K562 (cell line): ENCODE results near the gene AIF1. TPM values are rescaled to one million over a fixed set of nuclear protein-coding genes. Genes with fewer than 3 reads are reported as not detected.

Source experiments
- BRD4 ChIP-seq: fragments of 200-600 bp; sonication (generic); IDR thresholded peaks from 2 replicates; pipeline ENCODE4 v1.6.1; 2017; ENCODE audit warnings: inconsistent platforms
- DACH1 ChIP-seq: fragments of 450-650 bp; IDR thresholded peaks from 2 replicates; pipeline ENCODE4 v1.6.1; 2018; ENCODE audit not compliant: partially characterized antibody
- GATAD2B ChIP-seq: fragments of 450-650 bp; IDR thresholded peaks from 2 replicates; pipeline ENCODE4 v1.6.1; 2017; ENCODE audit warnings: mild to moderate bottlenecking, borderline replicate concordance
- HDAC2 ChIP-seq: fragments of 450-650 bp; IDR thresholded peaks from 2 replicates; pipeline ENCODE4 v1.6.1; 2016; ENCODE audit warnings: mild to moderate bottlenecking
- KLF6 ChIP-seq: fragments of 250-450 bp; sonication (Bioruptor Pico); IDR thresholded peaks from 2 replicates; pipeline ENCODE4 v1.4.0; 2020; ENCODE audit warnings: mild to moderate bottlenecking, moderate library complexity, borderline replicate concordance
- PTRF ChIP-seq: fragments of 450-650 bp; IDR thresholded peaks from 2 replicates; pipeline ENCODE4 v1.6.1; 2016; ENCODE audit warnings: mild to moderate bottlenecking, missing genetic modification characterization, missing compliant biosample characterization
- SPI1 ChIP-seq: IDR thresholded peaks from 2 replicates; pipeline ENCODE4 v1.6.1; 2011; ENCODE audit warnings: low read depth, low read length, control low read depth, borderline replicate concordance
- ZKSCAN3 ChIP-seq: fragments of 250-450 bp; sonication (Bioruptor Pico); IDR thresholded peaks from 2 replicates; pipeline ENCODE4 v1.4.0; 2020
- ZNF561 ChIP-seq: fragments of 450-650 bp; formaldehyde crosslinking; conservative IDR thresholded peaks from 2 replicates; pipeline ENCODE4 v1.4.0; 2020; ENCODE audit warnings: mild to moderate bottlenecking, moderate library complexity
- ZNF778 ChIP-seq: fragments of 450-650 bp; formaldehyde crosslinking; IDR thresholded peaks from 2 replicates; pipeline ENCODE4 v1.4.0; 2020; ENCODE audit warnings: mild to moderate bottlenecking, moderate library complexity
- polyA plus RNA-seq, 8 experiments: library from polyadenylated mRNA; depleted of rRNA in 4 of 8; stranded (reverse) in 5 of 8; unstranded in 3 of 8; fragments of >200 nt; fragmentation: Nextera tagmentation in 2 of 8; fragmentation: Illumina TruSeq in 1 of 8; extraction: Ambion mirVana in 2 of 8; extraction: Trizol in 1 of 8; gene quantifications; 2 replicates each; pipeline versions ENCODE4 v1.2.1 to v1.2.3, GENCODE V29; 2011 to 2014; ENCODE audit warnings: inconsistent platforms in 1 of 8, missing spikeins in 1 of 8
- total RNA-seq, 7 experiments: library from RNA; depleted of rRNA in 6 of 7; stranded (reverse); fragments of >200 nt in 6 of 7; fragmentation: Illumina TruSeq in 2 of 7; extraction: Trizol in 2 of 7; gene quantifications; 2 replicates each; pipeline versions ENCODE4 v1.2.1 to v1.2.3, GENCODE V29; 2011 to 2021; ENCODE audit warnings: low replicate concordance in 1 of 7
- TF ChIP-seq, protein P1 (sequence below): sonication (generic); formaldehyde crosslinking; IDR thresholded peaks from 2 replicates; pipeline ENCODE4 v1.8.0; 2022; ENCODE audit warnings: mild to moderate bottlenecking, missing genetic modification reagents
- TF ChIP-seq, protein P2 (sequence below): sonication (generic); formaldehyde crosslinking; IDR thresholded peaks from 2 replicates; pipeline ENCODE4 v1.8.0; 2022; ENCODE audit warnings: mild to moderate bottlenecking, missing genetic modification reagents
- TF ChIP-seq, protein P3 (sequence below): fragments of 250-450 bp; sonication (Bioruptor Pico); IDR thresholded peaks from 2 replicates; pipeline ENCODE4 v1.4.0; 2020
- TF ChIP-seq, protein P4 (sequence below): fragments of 250-450 bp; sonication (Bioruptor Pico); IDR thresholded peaks from 2 replicates; pipeline ENCODE4 v1.5.0; 2021; ENCODE audit warnings: mild to moderate bottlenecking, borderline replicate concordance

AIF1 gene
- total and polyA plus RNA-seq, 9 of the 15 experiments (the other 6 are each of a cell fraction or from before 2014, with no cell fraction given): 9.4 to 33.4 (median 19.4) TPM

DNA sequence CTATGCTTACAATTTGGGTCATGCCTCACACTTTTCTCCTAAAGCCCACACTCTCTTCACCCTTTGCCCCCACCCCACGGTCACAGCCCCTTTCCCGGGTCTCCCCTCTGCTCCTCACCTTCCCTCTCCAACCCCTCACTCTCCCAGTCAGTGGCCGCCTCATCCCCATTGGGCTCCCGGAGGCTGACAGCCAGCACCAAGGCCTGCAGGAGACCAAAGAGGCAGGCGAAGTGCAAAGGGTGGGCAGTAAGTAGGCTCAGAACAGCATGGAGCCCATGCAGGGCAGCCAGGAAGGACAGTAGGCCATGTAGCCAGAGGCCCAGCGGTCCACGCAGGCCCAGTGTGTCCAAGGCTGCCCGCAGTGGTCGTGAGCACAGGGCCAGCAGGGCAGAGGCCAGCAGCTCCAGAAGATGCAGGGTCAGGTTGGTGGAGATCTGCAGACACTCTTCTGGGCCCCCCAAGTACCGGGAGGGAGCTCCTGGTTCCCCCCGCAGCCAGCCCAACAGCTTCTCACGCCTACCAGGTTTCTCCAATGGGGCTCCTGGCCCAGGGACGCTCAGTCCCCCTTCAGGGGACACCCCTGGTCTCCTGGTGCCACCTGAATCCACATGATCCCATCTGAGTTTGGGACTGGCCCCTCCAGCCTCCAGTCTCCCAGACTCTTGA is 44.1 kb downstream of the AIF1 start (continued):
- TF ChIP-seq, protein P1, sequence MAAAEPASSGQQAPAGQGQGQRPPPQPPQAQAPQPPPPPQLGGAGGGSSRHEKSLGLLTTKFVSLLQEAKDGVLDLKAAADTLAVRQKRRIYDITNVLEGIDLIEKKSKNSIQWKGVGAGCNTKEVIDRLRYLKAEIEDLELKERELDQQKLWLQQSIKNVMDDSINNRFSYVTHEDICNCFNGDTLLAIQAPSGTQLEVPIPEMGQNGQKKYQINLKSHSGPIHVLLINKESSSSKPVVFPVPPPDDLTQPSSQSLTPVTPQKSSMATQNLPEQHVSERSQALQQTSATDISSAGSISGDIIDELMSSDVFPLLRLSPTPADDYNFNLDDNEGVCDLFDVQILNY (CRISPR knock-in tag): no peak
- no peak for TF ChIP-seq ZKSCAN3
- no peak for TF ChIP-seq PTRF (tag)
- no peak for TF ChIP-seq HDAC2
- no peak for TF ChIP-seq DACH1
- no peak for TF ChIP-seq SPI1
- TF ChIP-seq, protein P2, sequence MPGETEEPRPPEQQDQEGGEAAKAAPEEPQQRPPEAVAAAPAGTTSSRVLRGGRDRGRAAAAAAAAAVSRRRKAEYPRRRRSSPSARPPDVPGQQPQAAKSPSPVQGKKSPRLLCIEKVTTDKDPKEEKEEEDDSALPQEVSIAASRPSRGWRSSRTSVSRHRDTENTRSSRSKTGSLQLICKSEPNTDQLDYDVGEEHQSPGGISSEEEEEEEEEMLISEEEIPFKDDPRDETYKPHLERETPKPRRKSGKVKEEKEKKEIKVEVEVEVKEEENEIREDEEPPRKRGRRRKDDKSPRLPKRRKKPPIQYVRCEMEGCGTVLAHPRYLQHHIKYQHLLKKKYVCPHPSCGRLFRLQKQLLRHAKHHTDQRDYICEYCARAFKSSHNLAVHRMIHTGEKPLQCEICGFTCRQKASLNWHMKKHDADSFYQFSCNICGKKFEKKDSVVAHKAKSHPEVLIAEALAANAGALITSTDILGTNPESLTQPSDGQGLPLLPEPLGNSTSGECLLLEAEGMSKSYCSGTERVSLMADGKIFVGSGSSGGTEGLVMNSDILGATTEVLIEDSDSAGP: 0 out of 2 replicates have a peak, but pooled peaks have one; percentile 67
- TF ChIP-seq KLF6: no peak
- TF ChIP-seq BRD4: no peak
- no peak for TF ChIP-seq ZNF561
- TF ChIP-seq, protein P3, sequence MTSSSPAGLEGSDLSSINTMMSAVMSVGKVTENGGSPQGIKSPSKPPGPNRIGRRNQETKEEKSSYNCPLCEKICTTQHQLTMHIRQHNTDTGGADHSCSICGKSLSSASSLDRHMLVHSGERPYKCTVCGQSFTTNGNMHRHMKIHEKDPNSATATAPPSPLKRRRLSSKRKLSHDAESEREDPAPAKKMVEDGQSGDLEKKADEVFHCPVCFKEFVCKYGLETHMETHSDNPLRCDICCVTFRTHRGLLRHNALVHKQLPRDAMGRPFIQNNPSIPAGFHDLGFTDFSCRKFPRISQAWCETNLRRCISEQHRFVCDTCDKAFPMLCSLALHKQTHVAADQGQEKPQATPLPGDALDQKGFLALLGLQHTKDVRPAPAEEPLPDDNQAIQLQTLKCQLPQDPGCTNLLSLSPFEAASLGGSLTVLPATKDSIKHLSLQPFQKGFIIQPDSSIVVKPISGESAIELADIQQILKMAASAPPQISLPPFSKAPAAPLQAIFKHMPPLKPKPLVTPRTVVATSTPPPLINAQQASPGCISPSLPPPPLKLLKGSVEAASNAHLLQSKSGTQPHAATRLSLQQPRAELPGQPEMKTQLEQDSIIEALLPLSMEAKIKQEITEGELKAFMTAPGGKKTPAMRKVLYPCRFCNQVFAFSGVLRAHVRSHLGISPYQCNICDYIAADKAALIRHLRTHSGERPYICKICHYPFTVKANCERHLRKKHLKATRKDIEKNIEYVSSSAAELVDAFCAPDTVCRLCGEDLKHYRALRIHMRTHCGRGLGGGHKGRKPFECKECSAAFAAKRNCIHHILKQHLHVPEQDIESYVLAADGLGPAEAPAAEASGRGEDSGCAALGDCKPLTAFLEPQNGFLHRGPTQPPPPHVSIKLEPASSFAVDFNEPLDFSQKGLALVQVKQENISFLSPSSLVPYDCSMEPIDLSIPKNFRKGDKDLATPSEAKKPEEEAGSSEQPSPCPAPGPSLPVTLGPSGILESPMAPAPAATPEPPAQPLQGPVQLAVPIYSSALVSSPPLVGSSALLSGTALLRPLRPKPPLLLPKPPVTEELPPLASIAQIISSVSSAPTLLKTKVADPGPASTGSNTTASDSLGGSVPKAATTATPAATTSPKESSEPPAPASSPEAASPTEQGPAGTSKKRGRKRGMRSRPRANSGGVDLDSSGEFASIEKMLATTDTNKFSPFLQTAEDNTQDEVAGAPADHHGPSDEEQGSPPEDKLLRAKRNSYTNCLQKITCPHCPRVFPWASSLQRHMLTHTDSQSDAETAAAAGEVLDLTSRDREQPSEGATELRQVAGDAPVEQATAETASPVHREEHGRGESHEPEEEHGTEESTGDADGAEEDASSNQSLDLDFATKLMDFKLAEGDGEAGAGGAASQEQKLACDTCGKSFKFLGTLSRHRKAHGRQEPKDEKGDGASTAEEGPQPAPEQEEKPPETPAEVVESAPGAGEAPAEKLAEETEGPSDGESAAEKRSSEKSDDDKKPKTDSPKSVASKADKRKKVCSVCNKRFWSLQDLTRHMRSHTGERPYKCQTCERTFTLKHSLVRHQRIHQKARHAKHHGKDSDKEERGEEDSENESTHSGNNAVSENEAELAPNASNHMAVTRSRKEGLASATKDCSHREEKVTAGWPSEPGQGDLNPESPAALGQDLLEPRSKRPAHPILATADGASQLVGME: 0 out of 2 replicates have a peak, but pooled peaks have one; percentile 62
- no peak for TF ChIP-seq GATAD2B
- TF ChIP-seq ZNF778 (CRISPR knock-in tag): no peak
- TF ChIP-seq, protein P4, sequence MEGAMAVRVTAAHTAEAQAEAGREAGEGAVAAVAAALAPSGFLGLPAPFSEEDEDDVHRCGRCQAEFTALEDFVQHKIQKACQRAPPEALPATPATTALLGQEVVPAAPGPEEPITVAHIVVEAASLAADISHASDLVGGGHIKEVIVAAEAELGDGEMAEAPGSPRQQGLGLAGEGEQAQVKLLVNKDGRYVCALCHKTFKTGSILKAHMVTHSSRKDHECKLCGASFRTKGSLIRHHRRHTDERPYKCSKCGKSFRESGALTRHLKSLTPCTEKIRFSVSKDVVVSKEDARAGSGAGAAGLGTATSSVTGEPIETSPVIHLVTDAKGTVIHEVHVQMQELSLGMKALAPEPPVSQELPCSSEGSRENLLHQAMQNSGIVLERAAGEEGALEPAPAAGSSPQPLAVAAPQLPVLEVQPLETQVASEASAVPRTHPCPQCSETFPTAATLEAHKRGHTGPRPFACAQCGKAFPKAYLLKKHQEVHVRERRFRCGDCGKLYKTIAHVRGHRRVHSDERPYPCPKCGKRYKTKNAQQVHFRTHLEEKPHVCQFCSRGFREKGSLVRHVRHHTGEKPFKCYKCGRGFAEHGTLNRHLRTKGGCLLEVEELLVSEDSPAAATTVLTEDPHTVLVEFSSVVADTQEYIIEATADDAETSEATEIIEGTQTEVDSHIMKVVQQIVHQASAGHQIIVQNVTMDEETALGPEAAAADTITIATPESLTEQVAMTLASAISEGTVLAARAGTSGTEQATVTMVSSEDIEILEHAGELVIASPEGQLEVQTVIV (CRISPR knock-in tag): no peak
